Activated gamma-delta T cell treated with Interleukin-2 at 50 U/mL for 16 hours (primary cell): ENCODE data around the gene PTMA.
"Not testable (repeated sequence)": the region's sequence is repeated elsewhere in the genome, so short reads cannot be mapped to it uniquely, and the experiment has no call there.

Experiments used
- DNase-seq: peaks from one replicate; pipeline ENCODE4 v3.0.0-alpha.2; 2020

Gene PTMA

DNA sequence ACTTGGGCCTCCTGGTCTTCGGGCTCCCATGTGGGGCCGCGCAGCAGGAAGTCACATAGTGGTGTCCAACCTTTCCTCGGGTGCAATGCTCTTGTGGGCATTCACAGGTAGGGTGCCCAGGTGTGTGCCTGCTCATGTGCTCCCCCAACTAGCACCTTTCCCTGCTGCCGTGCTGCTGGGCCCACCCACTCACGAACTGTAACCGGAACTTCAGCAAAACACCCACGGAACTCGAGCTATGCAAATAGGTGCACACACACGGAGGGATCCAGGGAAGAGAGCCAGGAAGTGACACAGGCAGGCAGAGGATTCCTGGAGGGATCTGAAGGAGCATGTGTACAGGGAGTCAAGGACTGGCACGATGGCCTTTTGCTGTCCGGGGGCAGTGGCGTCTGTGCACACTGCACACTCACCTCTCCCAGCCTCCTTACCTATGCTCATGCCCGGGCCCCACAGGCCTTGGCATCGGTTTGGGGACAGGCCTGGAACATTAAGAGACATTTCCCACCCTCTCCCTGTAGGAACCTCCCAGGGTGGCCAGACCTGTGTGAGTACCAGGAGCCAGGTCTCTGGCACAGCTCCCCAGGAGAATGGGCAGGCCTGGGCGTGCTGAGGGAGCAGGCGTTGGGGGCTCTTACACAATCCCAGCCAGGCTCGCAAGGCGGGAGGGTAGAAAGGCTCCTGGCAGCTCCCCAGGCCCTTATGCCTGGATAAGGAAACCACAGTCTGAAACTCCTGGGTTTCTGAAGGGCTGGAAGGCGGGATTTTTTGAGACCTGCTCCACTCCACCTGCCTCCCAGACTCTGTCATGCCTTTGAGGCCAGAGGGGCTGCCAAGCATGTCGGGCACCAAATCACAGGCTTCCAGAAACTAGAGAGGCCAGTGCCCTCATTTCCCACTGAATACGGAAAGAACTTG, 6.6 kb upstream of the PTMA start:
- no peak for DNase-seq

DNA sequence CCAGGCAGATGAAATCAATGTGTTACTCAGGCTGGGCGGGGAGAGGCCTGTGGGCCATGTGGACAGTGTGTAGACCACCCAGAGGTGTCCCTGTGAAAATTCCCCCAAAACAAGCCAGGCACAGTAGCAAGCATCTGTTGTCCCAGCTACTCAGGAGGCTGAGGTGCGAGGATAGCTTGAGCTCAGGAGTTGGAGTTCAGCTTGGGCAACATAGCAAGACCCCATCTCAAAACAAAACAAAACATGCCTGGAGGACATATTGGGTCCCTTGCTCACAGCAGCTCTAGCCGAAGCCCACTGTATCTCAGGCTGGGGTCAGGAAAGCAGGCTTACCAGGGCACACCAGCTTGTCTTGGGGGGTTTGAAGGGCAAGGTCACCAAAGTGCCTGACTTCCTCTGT, 4.3 kb upstream of the PTMA start:
- DNase-seq: no peak

DNA sequence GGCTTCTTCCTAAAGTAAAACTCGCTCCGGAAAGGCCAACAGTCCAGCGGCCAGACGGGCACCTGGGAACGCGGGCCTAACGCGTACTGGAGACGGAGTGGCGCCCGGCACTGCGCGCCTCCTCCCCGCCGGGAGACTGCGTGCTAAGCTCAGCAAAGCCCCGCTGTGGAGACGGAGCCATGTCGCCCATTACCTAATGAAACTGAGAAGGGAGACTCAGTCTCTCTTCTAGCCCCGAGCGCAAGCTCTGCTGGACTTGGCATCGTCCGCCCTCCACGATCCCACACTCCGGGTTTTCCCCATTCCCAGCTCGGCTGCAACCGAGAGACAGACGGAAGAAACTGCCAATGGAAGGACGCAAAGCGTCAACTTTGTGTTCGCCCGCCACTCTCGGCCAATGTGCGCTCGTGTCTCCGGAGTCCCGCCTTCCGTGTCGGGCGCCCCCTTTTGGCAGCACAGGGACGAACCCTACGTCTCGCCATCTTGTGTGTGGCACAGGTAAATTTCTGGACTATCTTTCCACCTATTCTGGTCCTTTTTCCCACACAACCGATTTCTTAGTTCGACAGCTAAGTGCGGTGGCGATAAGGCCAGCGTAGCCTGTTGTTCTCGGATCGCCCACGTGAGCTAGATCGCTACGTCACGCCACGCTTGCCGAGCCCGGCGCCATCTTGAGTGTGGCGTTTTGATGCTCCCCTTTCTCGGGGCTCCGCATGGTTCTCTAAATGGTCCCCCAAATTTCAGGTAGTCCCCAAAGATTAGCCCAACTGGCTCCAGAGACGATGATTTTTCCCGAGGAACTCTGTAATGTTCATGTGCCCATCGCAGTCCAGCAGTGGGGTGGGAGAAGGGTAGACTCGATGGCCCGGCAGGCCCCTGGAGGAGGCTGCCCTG, 1.3 kb upstream of the PTMA start:
- DNase-seq: peak; percentile 97

DNA sequence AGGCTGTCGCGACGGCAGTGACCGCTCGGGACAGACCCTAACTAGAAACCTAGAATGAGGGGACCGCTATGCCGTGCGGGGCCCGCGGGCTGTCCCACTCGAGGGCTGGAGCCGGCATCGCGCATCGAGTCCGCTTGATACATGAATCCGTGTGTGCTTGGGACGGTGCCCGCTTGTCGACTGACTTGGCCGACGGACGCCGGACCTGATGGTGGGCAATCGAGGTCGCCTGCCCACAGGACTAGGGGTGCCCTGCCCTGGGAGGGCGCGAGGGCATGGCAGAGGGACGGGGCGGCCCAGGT, 749 bp upstream of the PTMA start:
- DNase-seq: peak; percentile 49

DNA sequence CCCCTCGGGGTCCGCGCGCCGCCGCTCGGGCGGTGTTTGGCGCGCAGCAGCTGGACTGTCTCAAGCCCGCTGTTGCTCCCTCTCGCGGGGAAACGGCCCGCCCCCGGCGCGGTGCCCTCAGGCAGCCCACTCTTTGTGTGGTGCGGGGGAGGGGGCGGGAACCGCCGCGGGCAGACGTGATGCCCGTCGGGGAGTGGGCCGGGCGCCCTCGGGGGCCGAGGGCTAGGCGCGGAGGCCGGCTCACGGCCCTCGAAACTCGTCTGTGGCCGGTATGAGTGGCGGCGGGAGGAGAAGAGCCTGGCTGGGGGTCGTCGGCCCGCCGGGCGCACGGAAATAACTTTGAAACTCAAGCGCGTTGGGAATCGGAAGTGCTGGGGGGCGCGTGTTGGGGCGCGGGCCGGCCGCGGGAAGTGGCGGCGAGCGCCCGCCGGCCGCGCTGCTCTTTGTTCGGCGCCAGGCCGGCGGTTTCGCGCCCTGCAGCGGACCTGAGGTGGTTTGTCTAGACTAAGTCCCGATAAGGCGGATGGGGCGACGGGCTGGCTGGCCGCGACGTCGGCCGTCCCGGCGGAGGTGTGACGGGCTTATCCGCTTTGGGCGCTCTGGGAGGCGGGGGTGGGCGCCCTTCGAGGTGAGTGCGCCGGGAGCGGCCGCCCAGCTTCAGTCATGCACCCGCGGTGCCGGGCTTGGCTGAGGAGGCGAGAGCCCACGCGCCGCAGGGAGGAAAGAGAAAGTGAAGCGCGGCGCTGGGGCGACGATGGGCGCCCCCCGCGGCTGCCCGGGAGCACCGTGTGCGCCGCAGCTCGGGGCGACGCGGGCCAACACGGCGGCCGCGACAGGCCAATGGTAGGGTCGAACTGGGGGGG, 679 bp downstream of the PTMA start:
- DNase-seq: peak; percentile 58

DNA sequence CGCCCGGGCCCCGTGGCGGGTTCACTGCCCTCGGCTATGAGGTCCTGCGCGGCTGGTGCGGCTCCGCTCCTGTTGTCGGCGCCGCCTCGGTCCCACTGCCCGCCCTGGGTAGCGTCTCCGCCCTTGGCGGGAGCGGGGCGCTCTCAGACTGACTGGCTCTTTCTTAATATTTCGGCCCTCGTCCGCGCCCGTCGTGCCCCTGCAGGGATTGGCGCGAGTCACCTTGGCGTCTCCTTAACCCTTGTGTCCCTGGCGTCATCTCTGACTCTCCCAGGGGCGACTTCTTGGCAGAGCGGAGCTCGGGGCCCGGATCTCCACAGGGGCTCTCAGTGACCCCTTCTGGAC, 1.3 kb downstream of the PTMA start:
- DNase-seq: no peak

DNA sequence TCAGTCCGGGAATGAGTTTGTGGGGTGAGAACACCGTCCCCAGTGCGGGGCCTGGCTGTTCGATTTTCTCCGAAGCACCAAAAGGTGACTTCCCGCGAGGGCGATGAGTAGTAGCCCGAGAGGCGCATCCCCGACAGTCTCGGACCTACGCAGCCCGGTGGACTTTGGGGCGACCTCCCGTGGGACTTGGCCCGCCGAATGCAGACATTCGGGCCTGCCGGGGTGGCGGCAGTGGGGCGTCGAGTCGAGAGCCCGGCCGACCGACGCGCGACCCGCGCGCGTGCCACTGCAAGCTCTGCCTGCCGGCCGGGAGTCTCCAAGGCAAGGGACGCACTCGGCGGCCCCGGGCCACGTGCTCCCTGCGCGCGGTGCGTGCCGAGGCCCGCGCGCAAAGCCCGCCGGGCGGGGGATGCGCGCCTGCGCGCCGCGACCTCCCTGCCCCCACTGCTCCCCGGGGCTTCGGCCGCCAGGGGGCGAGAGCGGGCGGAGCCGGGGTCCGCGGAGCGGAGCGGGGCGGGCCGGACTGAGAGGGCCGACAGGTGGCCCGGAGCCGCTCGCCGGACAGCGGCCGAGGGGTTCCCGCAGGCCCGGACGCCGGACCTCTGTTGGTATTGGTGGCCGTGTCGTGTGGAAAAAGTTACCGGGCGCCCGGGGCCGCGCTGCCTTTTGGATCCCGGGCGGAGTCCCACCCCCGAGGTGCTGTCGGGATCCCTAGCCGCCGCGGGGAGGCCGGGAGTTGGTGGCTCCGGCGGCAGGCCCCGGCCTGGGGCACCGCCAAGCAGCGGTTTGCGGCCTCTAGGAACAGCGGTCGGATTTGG, 1.9 kb downstream of the PTMA start:
- DNase-seq: peak; percentile 82

DNA sequence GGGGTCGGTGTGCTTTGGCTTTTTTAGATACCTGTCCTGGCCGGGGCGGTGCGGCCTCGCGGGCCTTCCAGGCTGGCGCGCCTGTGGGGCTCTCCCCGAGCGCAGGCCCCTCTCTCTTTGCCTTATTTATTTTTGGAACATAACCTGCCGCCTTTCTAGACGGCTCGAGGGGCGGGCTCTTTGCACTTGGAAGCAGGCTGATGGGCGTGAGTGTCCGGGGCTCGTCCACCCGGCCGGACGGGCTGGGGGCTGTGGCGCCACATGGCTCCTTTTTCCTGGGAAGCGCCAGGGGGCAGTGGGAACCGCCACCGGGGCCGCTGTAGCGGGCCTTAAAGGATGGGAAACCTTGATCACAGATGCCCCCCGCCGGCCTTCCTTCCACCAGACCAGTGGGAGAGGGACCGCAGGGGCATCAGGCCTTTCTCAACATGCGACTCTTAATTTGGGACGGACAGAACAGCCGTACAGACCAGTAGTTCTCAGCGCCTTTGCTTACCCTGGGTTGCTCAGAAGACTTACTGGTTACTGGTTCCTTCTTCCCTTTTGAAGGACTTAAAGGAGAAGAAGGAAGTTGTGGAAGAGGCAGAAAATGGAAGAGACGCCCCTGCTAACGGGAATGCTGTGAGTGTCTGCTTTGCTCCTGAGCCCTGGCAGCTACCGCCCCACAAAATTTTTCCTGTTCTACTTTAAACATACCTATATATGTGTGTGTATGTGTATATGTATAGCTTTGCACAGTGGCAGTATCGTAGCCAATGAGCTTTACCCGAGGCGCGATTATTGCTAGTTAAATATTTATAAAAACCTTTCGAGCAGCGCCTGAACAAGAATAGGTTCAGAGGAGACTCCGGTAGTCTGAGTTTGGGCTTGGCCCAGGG, 2.7 kb downstream of the PTMA start:
- DNase-seq: no peak

DNA sequence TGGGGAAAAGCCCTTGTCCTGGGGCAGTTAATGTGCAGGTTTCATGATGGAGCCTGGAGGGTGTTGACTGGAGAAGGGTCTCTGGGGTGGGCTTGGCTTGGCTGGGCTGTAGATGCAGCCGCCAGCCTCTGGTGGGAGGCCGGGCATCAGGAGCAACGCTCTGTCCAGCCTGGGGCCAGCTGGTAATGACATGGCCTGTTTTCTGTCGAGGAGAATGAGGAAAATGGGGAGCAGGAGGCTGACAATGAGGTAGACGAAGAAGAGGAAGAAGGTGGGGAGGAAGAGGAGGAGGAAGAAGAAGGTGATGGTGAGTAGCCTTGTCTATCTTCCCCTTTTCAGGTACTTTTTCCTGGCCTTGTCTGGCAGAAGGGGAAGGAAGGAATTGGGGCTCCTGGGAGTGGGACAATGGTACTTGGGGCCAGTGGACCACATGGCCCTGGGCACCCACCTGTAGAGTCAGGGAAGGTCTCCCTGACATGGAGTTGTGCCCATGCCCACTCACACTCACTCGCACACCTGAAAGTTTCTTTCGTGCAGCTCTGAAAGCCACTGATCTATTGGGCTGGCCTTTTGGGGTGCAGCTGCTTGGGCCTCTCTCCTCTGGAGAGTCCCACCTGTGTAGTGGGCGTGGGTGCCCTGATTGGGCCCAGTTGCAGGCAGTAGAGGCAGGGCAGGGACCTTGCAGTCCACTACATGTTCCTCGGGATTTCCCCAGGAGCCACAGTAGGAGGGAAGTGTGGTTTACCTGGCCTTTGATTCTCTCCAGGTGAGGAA, 3.5 kb downstream of the PTMA start:
- peak; percentile 18 for DNase-seq

DNA sequence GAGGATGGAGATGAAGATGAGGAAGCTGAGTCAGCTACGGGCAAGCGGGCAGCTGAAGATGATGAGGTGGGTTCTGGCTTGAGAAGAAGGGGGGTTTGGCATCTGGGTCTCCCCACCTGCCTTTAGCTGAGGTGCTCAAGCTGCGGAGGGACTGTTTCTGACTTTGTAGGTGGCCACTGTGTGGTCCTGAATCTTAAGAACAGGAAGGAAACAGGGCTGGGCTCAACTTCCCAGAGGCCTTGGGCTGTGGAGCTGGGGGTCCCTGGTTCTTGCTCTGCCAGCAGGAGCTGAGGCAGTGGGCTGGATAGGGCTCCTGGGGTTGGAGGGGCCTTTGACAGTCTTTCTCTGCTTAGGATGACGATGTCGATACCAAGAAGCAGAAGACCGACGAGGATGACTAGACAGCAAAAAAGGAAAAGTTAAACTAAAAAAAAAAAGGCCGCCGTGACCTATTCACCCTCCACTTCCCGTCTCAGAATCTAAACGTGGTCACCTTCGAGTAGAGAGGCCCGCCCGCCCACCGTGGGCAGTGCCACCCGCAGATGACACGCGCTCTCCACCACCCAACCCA, 4.2 kb downstream of the PTMA start:
- DNase-seq: peak; percentile 30

DNA sequence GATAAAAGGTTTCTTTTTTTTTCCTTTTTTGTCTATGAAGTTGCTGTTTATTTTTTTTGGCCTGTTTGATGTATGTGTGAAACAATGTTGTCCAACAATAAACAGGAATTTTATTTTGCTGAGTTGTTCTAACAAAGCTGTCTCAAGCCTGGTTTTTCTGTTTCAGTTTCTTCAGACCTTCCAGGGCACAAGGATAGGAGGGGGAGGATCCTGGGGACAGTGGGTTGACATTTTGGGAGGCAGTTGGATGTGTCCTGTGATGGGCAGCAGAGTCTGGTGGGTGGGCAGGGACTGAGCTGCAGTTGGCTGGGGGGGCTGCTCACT, 5.0 kb downstream of the PTMA start:
- not testable (repeated sequence) for DNase-seq

DNA sequence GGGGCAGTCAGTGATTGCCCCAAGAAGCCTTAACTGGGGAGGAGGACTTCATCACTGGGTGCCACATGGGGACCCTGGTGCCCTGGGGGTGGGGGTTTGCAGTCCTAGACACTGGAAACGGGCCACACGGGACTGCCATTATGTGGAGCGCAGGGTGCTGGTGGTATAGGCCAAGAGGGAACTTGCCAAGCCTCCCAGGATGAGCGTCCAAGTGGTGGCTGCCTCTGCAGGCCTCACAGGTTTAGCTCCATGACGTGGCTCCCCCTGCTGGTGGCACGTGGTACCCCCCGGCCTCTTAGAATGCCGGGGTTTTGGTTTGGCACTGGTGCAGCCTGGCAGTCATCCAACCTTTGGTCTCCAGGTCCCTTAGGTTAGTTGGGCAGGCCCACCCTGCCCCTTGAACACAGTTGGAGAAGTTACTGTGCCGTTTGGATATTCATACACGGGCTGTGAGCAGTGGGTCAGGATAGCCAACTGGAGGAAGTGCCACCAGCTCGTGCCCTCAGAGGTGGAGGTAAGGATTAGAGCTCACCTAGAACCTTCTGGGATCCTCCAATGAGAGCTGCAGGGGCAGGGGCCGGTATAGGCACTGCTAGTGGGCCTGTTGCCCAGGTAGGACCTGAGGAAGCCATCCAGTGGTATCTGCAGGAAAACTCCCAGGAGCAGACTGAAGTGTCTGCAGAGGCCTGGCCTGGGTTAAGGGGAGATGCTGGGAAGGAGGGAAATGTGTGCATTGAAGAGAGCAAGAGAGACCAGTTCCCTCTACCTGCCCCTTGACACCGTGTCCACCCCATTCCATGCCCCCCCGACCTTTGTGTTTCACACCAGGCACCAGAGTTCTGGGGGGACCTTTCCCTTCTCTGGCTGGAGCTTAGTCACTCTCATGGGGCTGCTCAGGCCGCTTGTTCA, 5.7 kb downstream of the PTMA start:
- DNase-seq: peak; percentile 94

DNA sequence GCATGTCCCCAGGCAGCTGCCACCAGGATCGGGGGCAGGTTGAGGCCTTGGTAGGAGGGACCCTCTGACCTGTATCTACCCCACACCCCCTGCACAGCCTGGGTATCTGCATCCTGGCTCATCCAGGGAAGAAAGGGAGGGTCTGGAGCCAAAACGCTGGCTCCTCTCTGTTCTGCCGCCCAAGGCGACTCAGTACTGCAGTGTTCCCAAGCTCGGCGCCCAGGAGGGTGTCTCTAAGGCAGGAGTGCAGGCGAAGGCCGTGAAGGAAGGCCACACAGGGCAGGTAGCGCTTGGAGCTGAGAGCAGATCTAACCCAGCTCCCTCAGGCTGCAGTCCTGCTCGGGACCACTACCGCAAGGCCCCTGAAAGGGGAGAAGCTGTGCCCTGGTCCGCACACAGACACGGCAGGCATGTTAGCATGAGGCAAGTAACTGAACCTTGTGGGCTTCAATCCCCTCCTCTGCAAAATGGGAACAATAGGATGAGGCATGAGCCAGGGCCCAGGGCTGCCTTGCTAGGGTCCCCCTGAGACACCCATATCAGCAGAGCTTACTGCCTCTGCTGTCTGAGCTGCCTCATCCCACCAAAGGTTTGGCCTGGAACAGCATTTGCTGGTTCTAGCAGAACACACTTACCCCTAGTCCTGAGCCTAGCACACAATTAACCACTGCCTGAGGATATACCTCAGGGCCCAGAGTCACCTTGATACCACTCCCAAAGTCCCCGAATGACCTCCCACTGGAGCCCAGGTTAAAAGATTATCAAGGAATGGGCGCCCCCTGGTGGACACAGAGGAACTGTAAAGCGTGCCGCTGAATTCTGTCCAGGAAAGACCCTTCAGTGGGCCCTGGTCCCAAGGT, 6.5 kb downstream of the PTMA start:
- DNase-seq: peak; percentile 83

DNA sequence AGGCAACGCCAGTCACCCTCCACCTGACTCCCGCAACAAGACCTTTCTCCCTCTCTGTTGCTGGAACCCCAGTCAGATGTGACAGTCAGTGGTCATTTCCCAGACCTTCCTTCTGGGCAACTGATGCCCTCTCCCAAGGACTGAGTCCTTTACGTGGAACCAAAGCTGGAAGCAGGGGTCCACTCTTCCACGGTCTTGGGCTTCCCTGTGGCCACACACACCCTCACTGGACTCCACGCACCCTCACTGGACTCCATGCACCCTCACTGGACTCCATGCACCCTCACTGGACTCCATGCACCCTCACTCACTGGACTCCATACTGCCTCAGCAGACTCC, 7.1 kb downstream of the PTMA start:
- DNase-seq: no peak

DNA sequence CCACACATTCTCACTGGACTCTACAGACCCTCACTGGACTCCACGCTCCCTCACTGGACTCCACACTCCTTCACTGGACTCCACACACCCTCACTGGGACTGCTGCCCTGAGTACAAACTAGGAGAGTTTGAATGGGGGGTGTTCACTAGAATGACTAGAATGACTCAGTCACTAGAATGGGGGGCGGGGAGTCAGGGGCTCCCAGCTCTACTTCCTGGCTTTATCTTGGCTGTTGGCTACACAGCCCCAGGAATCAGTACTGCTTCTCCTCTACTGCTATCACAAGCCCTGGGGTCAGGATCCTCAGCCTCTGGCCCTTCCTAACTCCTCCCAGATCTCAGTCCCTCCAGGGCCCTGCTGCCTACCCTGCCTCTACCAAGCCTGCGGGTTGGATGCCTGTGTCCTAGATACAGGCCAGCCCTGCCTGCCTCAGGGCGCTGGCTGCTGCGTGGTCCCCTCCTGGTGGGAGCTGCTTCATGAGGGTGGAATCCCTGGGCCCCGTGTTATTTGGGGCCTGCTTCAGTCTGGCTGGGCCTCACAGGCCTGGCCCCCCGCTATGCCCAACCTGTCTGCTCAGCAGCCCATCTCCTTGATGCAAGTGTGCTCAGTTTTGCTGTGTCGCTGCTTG, 7.8 kb downstream of the PTMA start:
- DNase-seq: no peak

DNA sequence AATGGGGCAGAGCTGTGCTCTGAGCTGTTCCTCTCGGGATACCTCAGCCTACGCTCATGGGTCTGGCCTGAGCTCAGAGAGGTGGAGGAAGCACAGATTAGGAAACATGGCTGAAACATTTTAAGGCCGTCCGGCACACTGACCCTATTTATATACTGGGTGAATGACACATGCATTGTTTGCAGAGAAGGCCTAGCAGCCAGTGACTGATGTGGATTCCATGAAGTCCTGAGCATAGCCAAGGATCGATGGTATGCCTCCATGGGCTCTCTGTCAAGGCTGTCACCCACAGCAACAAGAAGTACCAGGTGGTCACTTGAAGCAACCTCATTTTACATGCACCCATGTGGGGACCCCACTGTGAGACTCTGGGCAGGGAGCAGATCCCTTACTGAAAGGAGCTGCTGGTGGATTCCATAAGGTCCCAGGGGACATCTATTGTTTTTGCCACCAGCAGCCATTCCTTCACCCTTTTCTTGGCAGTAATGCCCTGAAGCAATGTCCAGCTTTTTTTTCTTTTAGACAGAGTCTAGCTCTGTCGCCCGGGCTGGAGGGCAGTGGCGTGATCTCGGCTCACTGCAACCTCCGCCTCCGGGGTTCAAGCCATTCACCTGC, 8.4 kb downstream of the PTMA start:
- no peak for DNase-seq
